NCI-H345 (cell line): ENCODE data around the gene HMX2.

Experiments used
- DNase-seq: peaks from one replicate; lab custom pipeline; 2025; lab: John Stamatoyannopoulos, UW

HMX2 gene, protein sequence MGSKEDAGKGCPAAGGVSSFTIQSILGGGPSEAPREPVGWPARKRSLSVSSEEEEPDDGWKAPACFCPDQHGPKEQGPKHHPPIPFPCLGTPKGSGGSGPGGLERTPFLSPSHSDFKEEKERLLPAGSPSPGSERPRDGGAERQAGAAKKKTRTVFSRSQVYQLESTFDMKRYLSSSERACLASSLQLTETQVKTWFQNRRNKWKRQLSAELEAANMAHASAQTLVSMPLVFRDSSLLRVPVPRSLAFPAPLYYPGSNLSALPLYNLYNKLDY

DNA sequence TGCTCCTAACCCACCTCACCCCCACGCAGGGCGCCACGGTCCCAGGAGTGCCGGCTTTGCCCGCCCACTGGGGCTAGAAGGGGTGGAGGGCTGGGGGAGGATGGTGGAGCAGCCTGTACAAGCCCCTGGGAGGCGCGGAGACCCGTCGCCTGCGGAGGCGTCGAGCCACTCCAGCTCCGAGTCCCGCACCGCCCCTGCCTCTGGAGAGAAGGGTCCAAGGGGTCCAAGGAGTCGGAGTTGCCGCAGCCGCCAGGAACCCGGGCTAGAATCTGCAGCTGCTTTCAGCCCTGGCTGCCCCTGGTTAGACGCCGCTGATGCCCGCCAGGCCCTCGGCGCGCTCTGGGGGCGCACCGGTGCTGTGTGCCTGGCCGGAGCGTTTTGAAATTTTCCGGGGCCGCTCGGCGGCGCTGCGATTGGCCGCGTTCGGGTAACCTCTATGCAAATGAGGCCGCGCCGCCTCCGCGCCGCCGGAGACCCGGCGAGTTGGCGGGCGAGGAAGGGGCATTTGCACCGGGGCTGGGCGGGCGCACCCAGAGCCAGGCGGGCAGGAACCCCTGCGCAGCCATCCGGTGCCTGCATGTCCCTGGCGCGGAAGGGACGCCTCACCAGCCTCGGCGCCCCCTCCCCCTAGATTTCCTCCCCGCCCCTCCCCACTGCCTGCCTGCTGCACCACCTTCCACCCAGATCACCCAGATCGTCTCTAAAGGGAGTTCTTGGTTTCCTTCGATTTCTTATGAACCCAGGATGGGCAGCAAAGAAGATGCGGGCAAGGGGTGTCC, at the start of gene HMX2:
Gene HMX2 (plus strand): TSS at position 502 of the 779 bp plus-strand sequence. CDS start 243 bp downstream, at position 745.
- peak; percentile 36 for DNase-seq

DNA sequence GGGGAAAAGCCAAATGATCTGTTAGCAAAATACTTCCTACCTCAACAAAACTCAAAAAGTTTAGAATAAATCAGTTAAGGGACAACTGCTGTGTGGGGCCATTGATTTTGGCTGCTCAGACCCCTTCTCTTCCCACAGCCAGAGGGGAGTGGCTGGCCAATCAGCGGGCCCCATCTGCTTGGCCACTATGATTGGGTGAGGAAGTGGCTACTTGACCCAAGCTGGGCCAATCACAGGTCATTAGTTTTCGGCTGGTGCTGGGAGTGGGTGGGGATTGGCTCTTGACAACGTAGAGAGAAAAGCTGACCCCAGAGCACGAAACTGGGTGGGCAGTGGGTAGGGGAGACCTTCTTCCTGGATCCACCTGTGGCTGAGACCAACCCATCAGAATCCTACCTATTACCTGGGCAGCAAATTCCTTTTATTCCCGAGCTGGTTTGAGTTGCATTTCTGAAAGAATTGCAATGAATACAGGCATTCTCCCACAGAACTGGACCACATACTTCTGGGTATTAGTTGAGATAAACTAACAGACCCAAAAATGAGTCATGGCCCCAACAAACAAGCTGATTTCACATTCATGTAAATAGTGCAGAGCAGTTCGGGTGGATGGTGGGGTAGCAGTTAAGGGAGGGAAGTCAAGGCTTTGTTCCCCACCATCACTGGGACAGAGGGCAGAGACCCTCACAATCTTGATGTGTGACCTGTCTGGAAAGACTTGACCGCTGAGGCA, 47.7 kb upstream of the HMX2 start:
- DNase-seq: no peak

DNA sequence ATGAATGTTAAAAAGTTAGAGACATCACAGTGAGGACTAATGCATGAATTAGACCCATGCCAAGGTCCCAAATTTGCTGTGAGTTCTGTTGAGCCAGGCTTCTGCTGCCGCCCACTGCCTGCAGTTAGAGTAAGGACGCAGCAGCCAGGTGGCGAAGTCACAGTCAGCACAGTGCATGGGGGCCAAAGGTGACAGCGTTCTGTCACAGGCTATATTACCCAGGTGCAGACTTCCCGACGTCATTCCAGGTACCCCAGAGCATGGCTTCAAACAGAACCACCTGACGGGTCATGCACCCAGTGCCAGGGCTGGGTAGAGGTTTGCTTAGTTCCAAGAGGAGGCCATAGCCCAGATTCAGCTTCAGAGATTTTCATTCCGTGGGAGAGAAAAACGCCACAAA, 46.1 kb upstream of the HMX2 start:
- no peak for DNase-seq

DNA sequence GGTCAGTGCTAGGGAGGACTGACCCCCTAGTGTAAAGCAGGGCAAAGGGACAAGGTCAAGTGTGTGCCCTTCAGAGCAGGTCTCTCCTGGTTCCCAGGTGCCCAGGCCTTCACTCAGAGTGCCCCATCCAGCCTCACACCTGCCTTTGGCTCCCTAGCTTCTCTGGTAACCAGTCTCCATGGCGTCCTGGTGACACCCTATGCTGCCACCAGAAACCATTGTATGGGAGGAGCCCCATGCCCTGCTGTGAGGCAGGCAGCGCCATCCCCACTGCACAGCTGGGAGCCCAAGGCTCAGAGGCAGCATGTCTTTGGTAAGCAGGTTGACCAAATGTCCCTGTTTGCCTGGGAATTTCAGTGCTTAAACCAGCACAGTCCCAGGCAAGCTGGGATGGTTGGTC, 45.3 kb upstream of the HMX2 start:
- DNase-seq: peak; percentile 16

DNA sequence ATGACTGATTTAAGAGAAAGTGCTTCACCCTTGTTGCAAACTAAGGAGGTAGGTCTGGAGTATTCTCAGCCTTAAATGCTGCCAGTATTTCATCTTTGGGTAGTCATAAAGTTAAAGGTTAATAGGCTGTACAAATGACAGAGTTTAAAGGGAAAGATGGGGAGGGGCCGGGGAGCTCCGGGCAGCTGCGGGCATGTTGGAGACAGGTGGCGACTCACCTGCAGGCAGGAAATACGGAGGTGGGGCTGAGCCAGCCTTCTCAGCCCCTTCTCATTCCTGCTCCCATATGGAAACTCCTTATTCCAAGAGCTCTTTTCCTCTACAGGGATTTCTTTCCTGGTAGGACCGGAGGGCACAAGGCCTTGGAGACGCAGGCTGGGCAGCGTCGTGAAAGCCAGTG, 44.0 kb upstream of the HMX2 start:
- no peak for DNase-seq

DNA sequence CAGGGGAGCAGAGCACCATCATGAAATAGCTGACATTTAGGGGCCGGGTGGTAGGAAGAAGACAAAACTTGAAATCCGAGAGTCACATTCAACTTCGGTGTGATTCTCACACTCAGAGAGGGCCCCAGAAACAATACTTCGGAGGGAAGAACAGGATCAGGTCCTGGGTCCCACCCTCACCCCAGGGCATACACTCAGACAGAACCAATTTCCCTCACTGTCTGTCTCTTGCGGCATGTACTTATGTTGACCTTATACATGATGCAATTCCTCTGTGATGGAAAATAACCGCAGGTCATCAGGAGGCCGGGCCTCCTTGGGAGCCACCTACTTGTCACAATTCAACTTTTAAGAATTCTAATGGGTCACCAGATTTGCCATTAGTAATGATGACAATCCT, 38.5 kb upstream of the HMX2 start:
- DNase-seq: no peak

DNA sequence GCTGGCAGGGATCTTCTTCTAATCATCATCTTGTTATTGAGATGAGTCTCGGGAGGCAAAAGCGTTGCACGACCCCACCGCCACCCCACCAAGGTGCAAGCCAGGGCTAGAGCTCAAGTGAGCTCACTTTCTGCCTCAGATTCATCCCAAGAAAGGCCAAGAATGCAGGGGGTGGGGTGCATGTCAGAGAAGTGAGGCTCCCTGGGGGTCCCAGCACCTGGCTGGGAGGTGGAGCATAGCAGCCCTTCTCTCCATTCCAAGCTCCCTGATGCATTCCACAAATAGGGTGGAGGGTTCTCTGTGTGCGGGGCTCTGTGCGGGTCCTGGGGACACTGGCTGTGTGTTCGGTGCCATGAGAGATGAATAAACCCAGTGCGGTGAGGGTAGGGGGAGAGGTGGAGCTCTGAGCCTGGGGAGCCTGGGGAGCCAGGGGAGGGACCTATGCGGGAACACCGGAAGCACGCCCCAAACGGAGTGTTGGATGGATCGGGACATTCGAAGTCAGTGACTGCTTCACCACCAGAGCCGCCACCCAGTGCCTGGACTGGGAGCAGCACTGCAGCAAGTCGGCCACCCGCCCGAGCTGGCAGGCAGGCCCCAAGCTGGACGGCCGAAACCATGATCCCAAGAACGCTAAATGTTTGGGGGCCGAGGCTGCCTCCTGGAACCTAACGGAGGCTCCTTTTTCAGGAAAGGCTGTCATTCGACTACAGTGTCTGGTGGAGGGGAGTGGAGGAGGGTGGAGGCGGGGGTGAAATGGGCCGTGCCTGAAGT, 30.1 kb upstream of the HMX2 start:
- no peak for DNase-seq

DNA sequence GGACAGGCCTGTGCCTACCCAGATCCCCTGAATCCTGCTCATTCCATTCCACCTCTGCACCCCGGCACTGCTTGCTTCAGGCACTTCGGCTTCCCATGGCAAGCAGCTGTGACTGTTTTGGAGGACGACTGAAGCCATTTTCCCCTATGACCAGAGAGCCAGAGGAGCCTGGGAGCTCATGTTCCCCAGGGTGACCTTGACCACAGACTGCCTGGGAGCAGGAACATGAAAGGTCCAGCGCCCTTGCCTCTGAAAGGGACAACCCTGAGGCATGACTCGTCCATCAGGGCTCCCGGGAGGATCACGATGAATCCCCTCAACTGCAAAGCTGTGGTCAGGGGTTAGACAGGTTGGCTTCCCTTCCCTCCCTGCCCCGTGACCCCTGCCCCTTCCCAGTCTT, 28.9 kb upstream of the HMX2 start:
- DNase-seq: no peak

DNA sequence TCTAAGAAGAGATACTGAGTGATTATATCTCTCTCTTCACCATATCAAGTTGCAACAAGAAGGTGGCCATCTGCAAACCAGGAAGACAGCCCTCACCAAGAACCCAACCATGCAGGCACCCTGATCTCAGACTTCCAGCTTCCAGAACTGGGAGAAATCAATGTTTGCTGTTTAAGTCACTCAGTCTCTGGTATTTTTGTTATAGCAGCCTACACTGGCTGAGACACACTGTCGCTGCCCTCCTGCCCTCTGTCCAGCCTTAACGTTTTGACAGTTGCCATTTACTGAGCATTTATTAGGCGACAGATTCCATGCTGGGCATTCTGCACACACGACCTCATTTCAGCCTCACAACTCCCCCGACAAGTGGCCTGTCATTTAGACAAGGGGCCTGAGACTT, 21.7 kb upstream of the HMX2 start:
- no peak for DNase-seq

DNA sequence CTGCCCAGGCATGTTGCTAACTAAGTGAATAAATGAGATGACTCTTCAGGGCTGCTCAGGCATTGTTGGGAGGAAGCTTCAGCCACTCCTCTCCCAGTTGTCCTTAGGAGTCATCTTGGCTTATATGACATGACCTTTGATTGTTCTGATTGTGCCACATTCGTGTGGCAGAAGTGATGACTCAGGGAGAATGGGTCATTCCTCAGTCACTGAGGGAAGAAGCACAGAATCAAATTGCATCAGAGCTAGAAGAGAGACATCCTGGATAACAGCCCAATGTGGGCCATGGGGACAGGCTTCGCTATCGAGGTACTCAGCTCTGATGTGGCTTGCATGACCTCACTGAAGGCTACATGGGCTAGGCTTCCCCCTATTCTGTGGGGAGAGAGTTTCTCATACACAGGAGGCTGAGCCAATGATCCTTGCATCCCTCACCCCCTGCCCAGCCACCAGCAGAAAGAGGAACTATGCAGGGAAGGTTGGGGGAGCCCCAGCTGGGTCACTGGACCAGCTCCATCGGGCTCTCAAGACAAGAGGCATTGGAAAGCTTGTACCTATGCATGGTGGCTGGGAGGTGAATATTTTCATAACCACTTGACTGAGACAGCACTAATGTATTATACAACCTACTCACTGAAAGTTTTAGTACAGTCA, 18.2 kb upstream of the HMX2 start:
- DNase-seq: no peak

DNA sequence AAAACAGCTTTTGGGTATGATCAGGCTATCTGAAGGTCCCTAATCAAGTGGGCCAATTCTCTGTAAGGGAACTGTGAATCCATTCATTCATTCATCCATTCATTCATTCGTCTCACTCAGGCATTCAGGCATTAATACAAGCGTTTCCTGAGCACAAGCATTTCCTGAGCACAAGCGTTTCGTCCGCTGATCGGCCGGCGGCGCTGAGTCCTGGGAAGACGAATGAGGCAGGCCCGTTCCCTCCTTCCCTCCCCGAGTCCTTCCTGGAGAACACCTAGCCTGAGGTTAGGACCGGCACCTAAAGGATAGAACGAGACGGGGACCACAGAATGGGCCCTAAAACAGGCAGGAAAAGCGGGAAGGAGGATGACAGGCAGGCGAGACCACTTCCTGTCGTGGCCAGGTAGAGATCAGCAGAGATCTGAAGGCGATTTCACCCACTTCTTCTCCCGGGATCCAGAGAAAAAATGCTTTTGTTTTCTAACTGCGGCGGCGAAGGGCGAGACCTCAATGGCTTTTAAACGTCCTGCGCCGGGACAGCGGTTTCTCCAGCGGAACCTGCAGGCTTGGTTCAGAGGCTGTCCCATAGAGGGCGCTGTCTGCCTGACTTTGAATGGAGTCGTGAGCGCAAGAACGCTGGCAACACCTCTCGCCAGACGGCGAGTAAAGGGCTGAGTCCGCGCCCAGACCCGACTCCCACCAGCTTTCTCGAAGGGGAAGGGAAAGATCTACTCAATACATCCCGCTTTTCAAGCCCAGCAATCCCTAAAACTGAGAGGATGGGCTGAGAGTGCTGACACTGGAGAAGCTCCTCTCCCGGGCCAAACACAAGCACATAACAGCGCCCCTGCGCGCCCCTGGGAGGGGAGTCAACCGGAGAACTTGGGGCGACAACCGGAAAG, 15.1 kb upstream of the HMX2 start:
- peak; percentile 78 for DNase-seq

DNA sequence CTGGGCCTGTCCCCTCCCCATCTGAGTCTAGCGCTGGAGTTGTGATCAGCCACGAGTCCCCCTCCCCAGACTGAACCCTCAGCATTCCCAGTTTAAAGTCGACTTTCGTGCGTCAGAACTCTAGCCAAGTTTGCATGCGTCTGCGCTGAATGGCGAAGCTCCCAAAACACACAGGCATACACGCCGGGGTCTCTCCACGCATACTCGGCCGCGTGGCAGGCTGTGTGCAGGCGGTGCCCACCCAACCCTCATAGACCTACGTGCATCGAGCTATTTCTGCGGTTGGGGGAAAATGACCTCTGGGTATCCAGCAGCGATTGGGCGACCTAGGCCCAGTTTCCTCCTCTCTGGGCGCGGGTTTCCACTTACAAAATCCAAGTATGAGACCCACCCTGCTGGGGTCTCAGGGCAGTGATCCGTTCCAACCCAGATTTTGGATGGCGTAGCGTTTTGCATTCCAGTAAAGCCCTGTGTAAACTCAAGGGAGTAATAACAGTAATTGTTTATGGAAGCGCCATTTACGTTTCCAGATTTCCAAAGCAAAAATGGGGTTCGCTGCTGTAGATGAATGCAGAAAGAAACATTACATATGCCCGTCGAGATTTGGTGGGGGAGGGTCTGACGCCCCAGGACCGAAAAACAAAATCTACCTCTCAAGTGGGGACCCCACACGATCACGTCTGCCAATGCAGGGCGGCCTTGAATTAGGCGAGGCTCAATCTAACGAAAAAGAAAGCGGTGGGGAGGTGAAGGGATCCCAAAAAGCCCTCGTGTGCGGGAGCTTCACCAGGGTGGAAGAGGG, 14.2 kb upstream of the HMX2 start:
- no peak for DNase-seq

DNA sequence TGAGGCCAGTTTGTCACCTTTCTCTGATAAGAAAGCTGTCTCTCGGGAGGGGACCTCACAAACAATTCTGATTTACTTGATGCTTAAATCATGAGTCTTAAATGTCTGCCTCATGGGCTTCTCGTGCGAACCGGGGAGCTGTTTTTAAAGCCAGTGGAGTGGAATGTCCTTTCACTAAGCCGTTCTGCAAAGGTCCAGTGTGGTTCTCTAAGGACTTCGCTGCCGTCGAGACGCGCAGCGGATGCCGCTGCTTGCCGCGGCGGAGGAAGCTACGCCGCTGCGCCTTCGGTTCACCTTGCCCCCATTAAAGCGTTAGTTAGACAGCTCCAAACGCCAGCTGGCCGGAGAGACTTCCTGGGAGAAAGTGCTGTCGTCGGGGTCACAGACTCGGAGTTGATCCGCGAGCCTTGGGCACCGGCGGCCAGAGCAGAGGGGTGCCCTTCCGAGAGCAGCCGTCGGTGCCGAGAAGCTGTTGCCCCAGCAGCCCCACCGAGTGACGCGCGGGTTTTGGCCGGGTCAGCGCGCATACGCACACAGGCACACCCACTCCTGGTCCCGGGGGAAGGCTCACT, 13.5 kb upstream of the HMX2 start:
- no peak for DNase-seq

DNA sequence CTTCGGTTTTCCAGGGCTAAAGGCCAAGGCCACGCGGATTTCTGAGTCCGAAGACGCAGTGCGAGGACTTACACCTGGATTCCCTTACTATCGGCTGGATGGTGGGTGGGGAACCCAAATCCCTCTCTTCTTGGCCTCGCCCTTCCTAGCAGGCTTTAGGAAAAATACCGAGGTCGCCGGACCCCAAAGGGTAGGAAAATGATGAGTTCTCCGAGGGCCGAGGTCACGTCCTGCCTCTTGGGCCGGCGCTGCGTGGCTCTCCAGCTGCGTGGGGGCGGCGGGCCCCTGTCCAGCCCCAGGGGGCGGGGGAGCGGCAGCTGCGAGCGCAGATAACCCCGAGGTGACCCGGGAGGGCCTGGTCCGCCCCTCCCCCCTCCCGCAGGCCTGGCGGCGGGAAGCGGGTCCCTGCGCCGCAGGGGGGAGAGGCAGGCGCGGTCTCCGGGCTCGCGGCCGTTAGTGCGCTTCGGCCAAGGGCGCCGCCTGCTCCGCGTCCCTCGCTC, 13.0 kb upstream of the HMX2 start:
- DNase-seq: no peak

DNA sequence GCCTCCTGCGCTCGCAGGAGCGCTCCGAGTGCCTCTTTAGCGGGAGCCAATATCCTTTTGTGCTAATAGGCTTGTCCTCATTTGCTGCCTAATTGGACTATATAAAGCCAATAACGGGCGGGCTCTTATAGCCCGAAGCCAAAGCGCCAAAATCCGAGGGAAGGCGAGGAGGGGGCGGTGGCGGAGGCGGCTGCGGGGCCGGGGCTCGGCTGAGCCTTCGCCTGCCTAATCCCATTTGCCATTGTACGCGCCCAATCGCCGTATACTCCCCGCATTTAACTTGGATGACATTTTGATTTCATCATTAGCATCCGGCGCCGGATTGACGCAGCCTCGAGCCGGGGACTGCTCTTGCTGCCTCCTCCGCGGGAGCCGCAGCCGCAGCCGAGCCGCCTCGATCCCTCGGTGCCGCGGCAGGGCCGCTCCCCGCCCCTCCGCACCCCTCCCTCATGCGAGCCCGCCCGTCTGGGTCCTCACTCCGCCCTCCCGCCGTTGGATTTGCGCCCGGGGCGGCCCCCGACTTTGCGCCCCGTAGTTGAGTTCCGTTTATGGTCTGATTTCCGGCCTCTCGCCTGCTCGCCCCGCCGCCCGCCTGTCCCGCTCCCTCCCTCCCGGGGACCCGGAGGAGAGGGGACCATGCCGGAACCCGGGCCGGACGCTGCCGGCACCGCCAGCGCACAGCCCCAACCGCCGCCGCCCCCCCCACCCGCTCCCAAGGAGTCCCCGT, 12.4 kb upstream of the HMX2 start, which contains the start of gene HMX3:
Gene HMX3 (plus strand): TSS at position 556 of the 727 bp plus-strand sequence. CDS start 81 bp downstream, at position 637.
- DNase-seq: no peak

DNA sequence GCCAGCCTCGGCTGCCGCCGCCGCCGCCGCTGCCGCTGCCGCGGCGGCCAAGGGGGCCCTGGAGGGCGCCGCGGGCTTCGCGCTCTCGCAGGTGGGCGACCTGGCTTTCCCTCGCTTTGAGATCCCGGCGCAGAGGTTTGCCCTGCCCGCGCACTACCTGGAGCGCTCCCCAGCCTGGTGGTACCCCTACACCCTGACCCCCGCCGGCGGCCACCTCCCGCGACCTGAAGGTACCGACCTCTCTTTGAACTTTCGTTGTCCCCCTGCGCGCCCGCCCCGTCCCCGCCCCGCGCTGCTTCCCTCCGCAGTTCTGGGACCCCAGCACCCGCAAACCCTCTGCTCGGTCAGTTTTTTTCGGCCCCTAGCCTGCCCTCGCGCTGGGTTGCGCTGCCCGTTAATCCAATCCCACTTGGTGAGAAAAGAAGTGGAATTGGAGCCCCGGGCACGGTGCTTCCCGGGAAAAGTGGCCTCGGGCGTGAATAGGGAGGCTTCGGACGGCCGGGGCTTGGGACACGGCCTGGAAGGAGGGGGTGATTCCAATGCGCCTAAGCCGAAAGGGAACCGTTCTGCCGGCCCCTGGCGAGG, 11.6 kb upstream of the HMX2 start:
- no peak for DNase-seq

DNA sequence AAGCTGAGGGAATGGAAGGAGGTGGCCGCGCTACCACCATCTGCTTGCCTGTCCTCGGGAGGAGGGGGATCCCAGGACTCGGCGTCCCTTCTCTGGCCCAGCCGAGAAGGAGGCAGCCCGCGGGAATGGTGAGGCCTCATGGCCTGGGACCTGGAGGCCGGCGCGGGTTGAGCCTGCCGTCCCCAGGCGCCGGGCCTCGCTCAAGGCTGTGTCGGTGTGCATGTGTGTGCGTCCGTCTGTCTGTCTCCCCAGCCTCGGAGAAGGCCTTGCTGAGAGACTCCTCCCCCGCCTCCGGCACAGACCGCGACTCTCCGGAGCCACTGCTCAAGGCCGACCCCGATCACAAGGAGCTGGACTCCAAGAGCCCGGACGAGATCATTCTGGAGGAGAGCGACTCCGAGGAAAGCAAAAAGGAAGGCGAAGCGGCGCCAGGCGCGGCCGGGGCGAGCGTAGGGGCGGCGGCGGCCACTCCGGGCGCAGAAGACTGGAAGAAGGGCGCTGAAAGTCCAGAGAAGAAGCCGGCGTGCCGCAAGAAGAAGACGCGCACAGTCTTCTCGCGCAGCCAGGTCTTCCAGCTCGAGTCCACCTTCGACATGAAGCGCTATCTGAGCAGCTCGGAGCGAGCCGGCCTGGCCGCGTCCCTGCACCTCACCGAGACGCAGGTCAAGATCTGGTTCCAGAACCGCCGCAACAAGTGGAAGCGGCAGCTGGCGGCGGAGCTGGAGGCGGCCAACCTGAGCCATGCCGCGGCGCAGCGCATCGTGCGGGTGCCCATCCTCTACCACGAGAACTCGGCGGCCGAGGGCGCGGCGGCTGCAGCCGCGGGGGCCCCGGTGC, 10.9 kb upstream of the HMX2 start:
- no peak for DNase-seq
